OCI-LY1 (cell line): ENCODE data around the gene SCRN2.

Experiments
- H2AFZ ChIP-seq: fragments of 200-600 bp; sonication (generic), shearing (Covaris generic); 2 replicates; pipeline ENCODE4 v1.6.0; 2014; ENCODE audit warnings: antibody characterized with exemption, mild to moderate bottlenecking, low read length
- H3F3A ChIP-seq: fragments of 200-600 bp; sonication (generic), shearing (Covaris generic); 2 replicates; pipeline ENCODE4 v1.6.0; 2014; ENCODE audit warnings: mild to moderate bottlenecking, antibody characterized with exemption, low read length, moderate library complexity; ENCODE audit not compliant: insufficient read depth
- H3K27ac ChIP-seq: fragments of 200-600 bp; sonication (generic); 2 replicates; pipeline ENCODE4 v1.5.1; 2014; ENCODE audit warnings: low read length, mixed run types, mild to moderate bottlenecking, low read depth; ENCODE audit not compliant: poor library complexity, severe bottlenecking
- H3K27me3 ChIP-seq: fragments of 200-600 bp; sonication (generic); 2 replicates; pipeline ENCODE4 v1.6.0; 2014; ENCODE audit warnings: antibody characterized with exemption, mild to moderate bottlenecking, low read length, moderate library complexity; ENCODE audit not compliant: insufficient read depth
- H3K36me3 ChIP-seq: fragments of 200-600 bp; sonication (generic); 2 replicates; pipeline ENCODE4 v1.6.1; 2014; ENCODE audit warnings: mild to moderate bottlenecking, antibody characterized with exemption, low read length, moderate library complexity, mixed read lengths; ENCODE audit not compliant: insufficient read depth
- H3K4me1 ChIP-seq: fragments of 200-600 bp; sonication (generic); 2 replicates; pipeline ENCODE4 v1.5.1; 2014; ENCODE audit warnings: mild to moderate bottlenecking, low read length, moderate library complexity; ENCODE audit not compliant: insufficient read depth, severe bottlenecking
- H3K4me2 ChIP-seq: fragments of 200-600 bp; sonication (generic), shearing (Covaris generic); 2 replicates; pipeline ENCODE4 v1.6.1; 2014; ENCODE audit warnings: low read length
- H3K4me3 ChIP-seq: fragments of 200-600 bp; sonication (generic); 2 replicates; pipeline ENCODE4 v1.5.1; 2014; ENCODE audit warnings: low read length, low read depth, mild to moderate bottlenecking, mixed read lengths; ENCODE audit not compliant: poor library complexity, severe bottlenecking
- H3K79me2 ChIP-seq: fragments of 200-600 bp; shearing (Covaris generic); 2 replicates; pipeline ENCODE4 v1.6.1; 2016; ENCODE audit warnings: mixed run types, low read length, mixed read lengths; ENCODE audit not compliant: insufficient read depth
- H3K9ac ChIP-seq: fragments of 200-600 bp; sonication (generic), shearing (Covaris generic); 2 replicates; pipeline ENCODE4 v1.6.1; 2014; ENCODE audit warnings: mild to moderate bottlenecking, low read length, mixed read lengths
- H3K9me2 ChIP-seq: fragments of 200-600 bp; sonication (generic), shearing (Covaris generic); 2 replicates; pipeline ENCODE4 v1.6.1; 2014; ENCODE audit warnings: low read depth, mild to moderate bottlenecking, low read length, mixed read lengths
- H3K9me3 ChIP-seq: fragments of 200-600 bp; shearing (Covaris generic); 2 replicates; pipeline ENCODE4 v1.6.1; 2014; ENCODE audit warnings: low read length, mixed read lengths
- H4K20me1 ChIP-seq: fragments of 200-600 bp; sonication (generic), shearing (Covaris generic); 2 replicates; pipeline ENCODE4 v1.6.0; 2016; ENCODE audit warnings: mild to moderate bottlenecking, low read length; ENCODE audit not compliant: insufficient read depth
- CTCF ChIP-seq: fragments of 200-600 bp; sonication (generic), shearing (Covaris generic); IDR thresholded peaks from 2 replicates; pipeline ENCODE4 v1.5.1; 2017; ENCODE audit warnings: mild to moderate bottlenecking, antibody characterized with exemption, low read length, moderate library complexity, mixed read lengths
- EZH2 ChIP-seq: fragments of 200-600 bp; sonication (generic), shearing (Covaris generic); IDR thresholded peaks from 2 replicates; pipeline ENCODE4 v1.8.0; 2017; ENCODE audit warnings: borderline replicate concordance, mixed run types, mild to moderate bottlenecking, antibody characterized with exemption, low read length, moderate library complexity, mixed read lengths

SCRN2 gene

GRCh38 chr17:47882695-47883588 lies 41.9 kb upstream of the SCRN2 start:
- H3F3A ChIP-seq, result no peaks in the 10 kb centered on the region
- no peak overlapping the region for H3K4me2 ChIP-seq
- H3K9ac ChIP-seq, result no peak overlapping the region
- H3K27ac ChIP-seq, result no peak overlapping the region
- H3K9me2 ChIP-seq, result no peaks in the 10 kb centered on the region
- H3K9me3 ChIP-seq, result no peaks in the 10 kb centered on the region
- H3K79me2 ChIP-seq, result no peaks in the 10 kb centered on the region
- no peaks in the 10 kb centered on the region for H3K36me3 ChIP-seq
- H3K27me3 ChIP-seq, result no peaks in the 10 kb centered on the region; the same call in 1 of the 2 replicates
- H3K4me1 ChIP-seq, result no peaks in the 10 kb centered on the region
- no peak for TF ChIP-seq CTCF
- no peak for TF ChIP-seq EZH2
- no peaks in the 10 kb centered on the region for H4K20me1 ChIP-seq
- no peak overlapping the region for H2AFZ ChIP-seq
- no peak overlapping the region for H3K4me3 ChIP-seq

- no peak overlapping the region for H3K9ac ChIP-seq
- TF ChIP-seq CTCF, result no peak
- TF ChIP-seq EZH2, result no peak
- no peaks in the 10 kb centered on the region; the same call in 1 of the 2 replicates for H3K27me3 ChIP-seq
- H3K9me3 ChIP-seq, result no peaks in the 10 kb centered on the region
- H3K4me1 ChIP-seq, result no peaks in the 10 kb centered on the region
- no peaks in the 10 kb centered on the region for H3K9me2 ChIP-seq
- no peak overlapping the region for H3K4me2 ChIP-seq
- H3F3A ChIP-seq, result no peaks in the 10 kb centered on the region
- no peak overlapping the region for H2AFZ ChIP-seq
- no peaks in the 10 kb centered on the region for H4K20me1 ChIP-seq
- H3K79me2 ChIP-seq, result no peaks in the 10 kb centered on the region
- H3K36me3 ChIP-seq, result no peaks in the 10 kb centered on the region
- no peak overlapping the region for H3K4me3 ChIP-seq
- no peak overlapping the region for H3K27ac ChIP-seq
Observed at GRCh38 chr17:47882247-47882646, 41.2 kb upstream of the SCRN2 start.

- Histone ChIP-seq H3K79me2 (no peaks in the 10 kb centered on the region), H3F3A (no peaks in the 10 kb centered on the region), H3K9me3 (no peaks in the 10 kb centered on the region), H3K4me2 (no peak overlapping the region), H2AFZ (no peak overlapping the region), H3K27me3 (no peaks in the 10 kb centered on the region; the same call in 1 of the 2 replicates), H3K9me2 (no peaks in the 10 kb centered on the region), H3K27ac (no peak overlapping the region), H3K36me3 (no peaks in the 10 kb centered on the region), H3K4me1 (no peaks in the 10 kb centered on the region), H4K20me1 (no peaks in the 10 kb centered on the region), H3K9ac (no peak overlapping the region), H3K4me3 (no peak overlapping the region)
- TF ChIP-seq CTCF (no peak), EZH2 (no peak)
Observed at GRCh38 chr17:47879776-47880454, 38.8 kb upstream of the SCRN2 start.
